ENCODE measurements around the gene TBC1D2B. TPM values are rescaled to one million over a fixed set of nuclear protein-coding genes. Genes with fewer than 3 reads are reported as not detected.

Gene TBC1D2B
- total RNA-seq, 1 experiment from 2014 or later = 18.3 TPM

Other genes with a start within 250 kb of the TBC1D2B start
- not detected in 3 replicates for gene SH2D7, start 14.8 kb upstream of the TBC1D2B start, total RNA-seq (2021)
- gene CIB2, start 53.7 kb upstream of the TBC1D2B start, total RNA-seq (2021) = 45.2 to 56.4 TPM (median 56.2 TPM) in 3 replicates
- gene IDH3A, start 71.7 kb upstream of the TBC1D2B start, total RNA-seq (2021) = 37.8 to 56.6 TPM (median 38.5 TPM) in 3 replicates
- 4.1 to 5.8 TPM (median 5.0 TPM) in 3 replicates for gene ACSBG1, start 156.9 kb upstream of the TBC1D2B start, total RNA-seq (2021)
- gene DNAJA4, start 186.9 kb upstream of the TBC1D2B start, total RNA-seq (2021) = 7.8 to 10.1 TPM (median 9.8 TPM) in 3 replicates
- gene SKIC8, start 221.9 kb upstream of the TBC1D2B start, total RNA-seq (2021) = 49.5 to 55.6 TPM (median 50.9 TPM) in 3 replicates

Data from WTC11 (cell line).